T-helper 1 cell treated with Interleukin-12 subunit alpha and Interleukin-12 subunit beta and Interleukin-4 antibody, amounts not matched to agents 30 μg/mL and 1 μg/mL, for 36 hours (primary cell): ENCODE results near the gene RPL5.

Source experiments
- H3K27ac Mint-ChIP-seq: one replicate; pipeline ENCODE4 v1.8.0; 2021; ENCODE audit warnings: mild to moderate bottlenecking, mixed read lengths
- H3K27me3 Mint-ChIP-seq: one replicate; pipeline ENCODE4 v1.8.0; 2021; ENCODE audit warnings: low read depth, mixed read lengths
- H3K36me3 Mint-ChIP-seq: one replicate; pipeline ENCODE4 v1.8.0; 2021; ENCODE audit warnings: low read depth, mixed read lengths
- H3K4me1 Mint-ChIP-seq: one replicate; pipeline ENCODE4 v1.8.0; 2021; ENCODE audit warnings: low read depth, mixed read lengths
- H3K4me3 Mint-ChIP-seq: one replicate; pipeline ENCODE4 v1.8.0; 2021; ENCODE audit warnings: mild to moderate bottlenecking, moderate library complexity, mixed read lengths
- H3K9me3 Mint-ChIP-seq: one replicate; pipeline ENCODE4 v1.8.0; 2021; ENCODE audit warnings: mixed read lengths

Gene RPL5

DNA sequence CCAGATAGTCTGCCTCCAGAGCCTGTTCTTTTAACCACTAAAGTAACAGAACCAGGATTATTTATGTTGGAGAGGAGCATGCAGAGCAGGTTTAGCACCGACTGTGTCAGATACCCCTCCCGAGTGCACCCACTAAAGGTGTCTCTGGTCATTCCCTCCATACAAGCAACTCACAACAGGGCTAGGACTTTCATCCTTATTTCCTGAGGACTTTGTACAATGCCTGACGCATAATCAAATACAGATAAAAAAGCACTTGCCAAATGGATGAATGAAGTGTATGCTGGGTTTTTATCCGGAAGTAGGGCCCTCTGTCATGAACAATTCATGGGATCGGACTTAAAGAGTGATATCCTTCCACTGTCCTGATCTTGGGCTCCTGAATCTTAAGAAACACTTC lies 26.0 kb downstream of the RPL5 start:
- H3K4me3 Mint-ChIP-seq: no peak overlapping the region
- no peaks in the 10 kb centered on the region for H3K27me3 Mint-ChIP-seq
- no peak overlapping the region for H3K27ac Mint-ChIP-seq
- H3K36me3 Mint-ChIP-seq: peaks cover 11% of the 10 kb centered on the region
- H3K9me3 Mint-ChIP-seq: peaks cover 8% of the 10 kb centered on the region
- peaks cover 20% of the 10 kb centered on the region for H3K4me1 Mint-ChIP-seq

DNA sequence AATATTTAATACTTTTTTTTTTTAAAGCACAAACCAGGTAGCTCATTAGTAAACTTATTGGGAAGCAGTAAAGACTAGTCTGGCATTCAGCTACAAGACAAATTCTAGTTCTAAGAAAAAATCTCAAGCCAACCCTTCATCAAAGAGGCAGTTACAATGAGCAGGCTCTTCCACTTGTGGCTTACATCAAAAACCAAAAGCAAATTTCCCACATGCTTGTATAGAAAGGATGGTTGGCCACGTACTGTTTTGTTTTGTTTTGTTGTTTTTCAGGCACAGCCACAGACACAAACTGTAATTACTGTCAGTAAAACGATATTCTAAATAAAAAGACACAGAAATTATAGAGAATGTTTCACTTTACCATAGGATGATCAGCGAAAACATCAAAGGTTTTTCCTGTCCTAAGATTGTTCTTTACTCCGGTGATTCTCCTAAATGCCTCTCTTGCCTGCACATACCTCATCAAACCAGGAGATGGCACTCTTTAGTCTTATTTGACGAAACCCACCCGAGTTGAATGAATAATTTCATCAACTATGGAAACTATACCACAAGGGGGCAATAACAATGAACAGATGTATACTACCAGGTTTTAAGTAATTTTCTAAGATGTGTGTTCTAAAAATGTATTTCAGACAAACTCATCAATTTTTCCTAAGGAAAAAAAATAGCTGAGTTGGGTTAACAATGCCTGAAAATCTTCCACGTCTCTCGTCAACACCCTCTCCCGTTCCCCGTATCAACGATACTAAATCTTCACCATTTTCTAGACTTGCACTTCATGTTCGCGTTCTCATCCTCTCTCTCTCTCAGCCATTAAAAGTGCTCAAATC lies 26.9 kb downstream of the RPL5 start:
- Mint-ChIP-seq H3K36me3 (peaks cover 11% of the 10 kb centered on the region), H3K27me3 (no peaks in the 10 kb centered on the region), H3K27ac (peak overlapping the region; percentile 34), H3K9me3 (peaks cover 8% of the 10 kb centered on the region), H3K4me3 (peak overlapping the region; percentile 69), H3K4me1 (peaks cover 20% of the 10 kb centered on the region)

DNA sequence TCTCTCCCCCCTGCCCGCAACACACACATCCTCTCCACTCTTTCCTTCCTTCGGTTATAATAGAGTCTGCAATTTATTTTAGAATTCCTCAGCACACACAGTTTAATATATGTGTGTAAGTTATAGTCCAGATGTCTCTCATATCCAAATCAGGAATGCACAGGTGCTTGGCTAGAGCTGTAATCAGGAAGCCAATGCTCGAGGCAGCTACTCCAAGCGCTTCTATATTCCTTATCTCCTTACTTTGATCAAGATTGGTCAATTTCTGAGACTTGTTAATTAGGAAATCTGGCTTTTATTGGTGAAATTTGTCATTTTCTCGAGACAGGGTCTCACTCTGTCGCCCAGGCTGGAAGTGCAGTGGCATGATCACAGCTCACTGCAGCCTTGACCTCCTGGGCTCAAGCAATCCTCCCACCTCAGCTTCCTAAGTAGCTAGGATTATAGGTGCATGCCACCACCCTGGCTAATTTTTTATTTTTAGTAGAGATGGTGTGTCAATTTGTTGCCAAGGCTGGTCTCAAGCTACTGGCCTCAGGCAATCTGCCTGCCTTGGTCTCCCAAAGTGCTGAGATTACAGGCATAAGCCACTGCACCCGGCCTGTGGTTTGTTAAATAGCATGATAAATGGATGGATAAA lies 27.7 kb downstream of the RPL5 start:
- Mint-ChIP-seq H3K27ac (peak overlapping the region; percentile 34), H3K9me3 (peaks cover 7% of the 10 kb centered on the region), H3K4me1 (peaks cover 17% of the 10 kb centered on the region), H3K36me3 (peaks cover 9% of the 10 kb centered on the region), H3K27me3 (no peaks in the 10 kb centered on the region), H3K4me3 (peak overlapping the region; percentile 69)

DNA sequence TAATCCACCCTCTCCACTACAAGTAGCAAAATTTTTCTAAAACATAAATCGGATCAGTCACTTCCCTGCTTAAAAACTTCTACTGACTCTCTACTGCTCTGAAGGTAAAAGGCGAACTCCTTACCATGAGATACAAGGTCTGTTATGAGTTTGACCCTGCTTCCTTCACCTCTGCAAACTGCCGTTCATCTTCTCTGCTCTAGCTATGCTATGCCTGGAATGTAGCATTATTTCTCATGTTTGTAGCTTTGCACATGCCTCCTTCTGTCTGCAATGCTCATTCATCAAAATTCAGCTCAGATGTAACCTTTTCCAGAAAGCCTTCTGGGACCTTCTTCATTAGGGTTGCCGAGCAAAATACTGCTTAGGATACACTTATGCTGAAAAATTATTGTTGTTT lies 30.8 kb downstream of the RPL5 start:
- Mint-ChIP-seq H3K27ac (no peak overlapping the region), H3K27me3 (no peaks in the 10 kb centered on the region), H3K4me3 (no peak overlapping the region), H3K36me3 (peaks cover 7% of the 10 kb centered on the region), H3K9me3 (no peaks in the 10 kb centered on the region), H3K4me1 (peaks cover 13% of the 10 kb centered on the region)

DNA sequence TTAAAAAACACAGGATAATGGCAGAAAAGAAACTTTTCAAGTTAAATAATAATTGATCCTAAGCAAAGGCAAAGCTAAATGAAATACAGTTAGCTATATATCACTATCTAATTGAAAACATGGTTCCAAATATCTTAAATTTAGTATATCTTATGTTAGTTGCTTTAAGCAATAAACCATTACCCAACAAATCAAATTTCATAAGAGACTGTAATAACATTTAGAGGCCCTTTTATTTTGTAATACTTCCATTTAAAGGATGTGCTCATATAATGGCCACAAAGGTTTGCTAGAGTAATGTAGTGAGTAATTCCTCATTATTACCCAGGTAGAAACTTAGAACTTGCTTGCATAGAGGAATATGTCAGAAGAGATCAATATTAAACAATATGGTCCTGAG lies 32.3 kb downstream of the RPL5 start:
- peaks cover 7% of the 10 kb centered on the region for H3K36me3 Mint-ChIP-seq
- no peak overlapping the region for H3K27ac Mint-ChIP-seq
- H3K4me1 Mint-ChIP-seq: peaks cover 4% of the 10 kb centered on the region
- no peaks in the 10 kb centered on the region for H3K9me3 Mint-ChIP-seq
- H3K4me3 Mint-ChIP-seq: no peak overlapping the region
- no peaks in the 10 kb centered on the region for H3K27me3 Mint-ChIP-seq

DNA sequence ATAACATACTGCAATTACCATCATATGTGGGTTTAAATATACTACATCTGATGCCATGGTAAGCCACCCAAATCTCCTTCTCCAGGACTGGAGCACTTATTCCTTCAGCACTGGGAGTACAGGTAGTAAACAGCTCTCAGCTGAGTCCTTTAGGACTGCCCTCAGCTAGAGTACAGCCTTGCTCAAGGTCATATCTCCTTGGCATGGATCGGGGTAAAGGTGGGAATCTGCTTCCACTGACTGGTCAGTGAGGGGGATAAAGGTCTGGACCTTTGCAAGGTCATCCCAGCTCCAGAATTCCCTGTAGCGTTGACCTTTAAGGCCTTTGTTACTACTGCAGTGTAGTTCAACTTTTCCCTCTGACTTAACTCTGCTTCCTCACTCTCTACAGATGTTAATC lies 38.8 kb downstream of the RPL5 start:
- Mint-ChIP-seq H3K36me3 (peaks cover 20% of the 10 kb centered on the region), H3K4me3 (no peak overlapping the region), H3K9me3 (no peaks in the 10 kb centered on the region), H3K4me1 (no peaks in the 10 kb centered on the region), H3K27me3 (no peaks in the 10 kb centered on the region), H3K27ac (no peak overlapping the region)

DNA sequence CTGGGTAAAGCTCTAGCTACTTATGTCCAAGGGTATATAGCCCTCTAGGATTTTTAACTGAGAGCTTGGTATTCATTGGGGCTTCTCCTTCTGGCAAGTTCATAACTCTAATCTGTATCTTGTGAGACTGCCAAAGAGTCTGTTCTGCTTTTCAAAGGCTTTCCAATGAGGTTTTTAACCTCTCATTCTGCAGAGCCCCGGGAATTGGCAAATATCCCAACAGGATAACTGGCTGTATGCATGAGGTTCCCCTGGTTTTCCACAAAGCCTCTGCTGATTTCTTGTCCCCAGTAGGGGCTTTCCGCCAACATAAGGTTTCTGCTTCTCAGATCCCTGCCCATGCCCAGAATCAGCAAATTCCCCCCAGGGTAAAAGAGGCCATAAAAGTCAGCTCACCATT lies 40.9 kb downstream of the RPL5 start:
- Mint-ChIP-seq H3K9me3 (no peaks in the 10 kb centered on the region), H3K27ac (no peak overlapping the region), H3K4me3 (no peak overlapping the region), H3K27me3 (no peaks in the 10 kb centered on the region), H3K4me1 (peaks cover 8% of the 10 kb centered on the region), H3K36me3 (peaks cover 19% of the 10 kb centered on the region)

DNA sequence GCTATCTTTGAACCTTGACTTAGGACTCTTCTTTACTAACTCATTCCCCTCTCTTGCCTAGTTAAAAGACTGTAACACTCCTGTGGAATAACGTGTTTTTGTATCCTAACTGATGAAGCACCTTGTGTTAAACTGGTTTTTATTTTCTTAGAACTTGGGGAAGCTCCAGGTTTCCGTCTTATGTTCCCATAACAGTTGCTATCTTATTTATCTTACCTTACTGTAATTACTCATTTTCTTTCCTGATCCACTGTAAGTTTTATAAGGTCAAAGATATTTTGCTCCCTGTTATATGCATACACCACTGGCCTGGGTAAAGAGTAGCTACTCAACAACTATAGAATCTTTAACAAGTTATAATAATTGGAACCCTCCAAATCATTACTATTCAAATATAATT lies 43.1 kb downstream of the RPL5 start:
- peaks cover 19% of the 10 kb centered on the region for H3K36me3 Mint-ChIP-seq
- H3K9me3 Mint-ChIP-seq: no peaks in the 10 kb centered on the region
- H3K4me3 Mint-ChIP-seq: no peak overlapping the region
- no peak overlapping the region for H3K27ac Mint-ChIP-seq
- peaks cover 13% of the 10 kb centered on the region for H3K4me1 Mint-ChIP-seq
- no peaks in the 10 kb centered on the region for H3K27me3 Mint-ChIP-seq

DNA sequence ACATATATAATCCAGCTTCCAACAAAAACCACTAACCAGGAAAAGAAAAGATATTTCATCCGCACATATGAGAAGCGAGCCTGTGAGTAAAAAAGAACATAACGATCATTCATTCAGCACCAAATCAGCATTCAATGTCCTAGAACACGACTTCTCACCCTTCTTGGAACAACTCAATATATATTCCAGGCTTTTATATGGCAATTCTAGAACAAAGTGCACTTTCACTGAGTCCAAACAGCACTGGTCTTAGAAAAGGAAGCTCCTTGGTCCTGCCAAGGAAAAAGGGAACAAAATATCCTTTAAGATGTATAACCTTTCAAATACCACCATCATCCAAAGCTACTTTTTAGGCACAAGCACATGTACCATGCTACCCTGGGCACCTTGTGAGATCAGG lies 44.5 kb downstream of the RPL5 start:
- H3K9me3 Mint-ChIP-seq: no peaks in the 10 kb centered on the region
- H3K4me1 Mint-ChIP-seq: peaks cover 13% of the 10 kb centered on the region
- H3K27ac Mint-ChIP-seq: no peak overlapping the region
- H3K4me3 Mint-ChIP-seq: no peak overlapping the region
- peaks cover 19% of the 10 kb centered on the region for H3K36me3 Mint-ChIP-seq
- H3K27me3 Mint-ChIP-seq: no peaks in the 10 kb centered on the region

DNA sequence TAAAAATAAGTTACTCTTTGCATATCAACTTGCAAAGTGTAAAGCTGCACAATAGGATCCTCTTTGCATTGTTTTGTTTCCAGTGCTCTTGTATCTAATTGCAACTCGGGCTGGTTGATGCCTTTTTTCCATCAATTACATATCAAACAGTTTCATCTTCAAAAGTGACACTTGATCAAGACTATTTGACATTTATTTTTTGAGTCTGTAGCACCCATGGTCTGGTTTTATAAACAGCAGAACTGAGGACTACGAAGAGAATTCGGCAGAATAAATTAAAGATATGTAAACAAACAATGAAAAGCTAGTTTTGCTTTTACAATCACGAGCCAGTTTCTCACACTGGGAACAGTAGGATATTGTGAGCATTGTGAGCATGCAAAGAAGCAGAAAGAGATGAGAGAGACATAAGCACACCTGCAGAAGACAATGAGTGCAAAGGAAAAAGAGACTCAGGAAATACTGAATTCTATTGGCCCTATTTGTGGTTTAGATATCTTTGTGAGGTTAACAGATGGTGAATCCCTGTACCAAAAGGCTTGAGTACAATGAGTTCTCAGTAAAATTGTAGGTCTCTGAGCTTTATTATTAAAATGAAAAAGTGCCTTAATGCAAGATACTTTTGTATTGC lies 45.4 kb downstream of the RPL5 start:
- no peak overlapping the region for H3K27ac Mint-ChIP-seq
- peaks cover 19% of the 10 kb centered on the region for H3K36me3 Mint-ChIP-seq
- no peaks in the 10 kb centered on the region for H3K9me3 Mint-ChIP-seq
- H3K4me1 Mint-ChIP-seq: peaks cover 14% of the 10 kb centered on the region
- no peaks in the 10 kb centered on the region for H3K27me3 Mint-ChIP-seq
- peak overlapping the region; percentile 76 for H3K4me3 Mint-ChIP-seq

DNA sequence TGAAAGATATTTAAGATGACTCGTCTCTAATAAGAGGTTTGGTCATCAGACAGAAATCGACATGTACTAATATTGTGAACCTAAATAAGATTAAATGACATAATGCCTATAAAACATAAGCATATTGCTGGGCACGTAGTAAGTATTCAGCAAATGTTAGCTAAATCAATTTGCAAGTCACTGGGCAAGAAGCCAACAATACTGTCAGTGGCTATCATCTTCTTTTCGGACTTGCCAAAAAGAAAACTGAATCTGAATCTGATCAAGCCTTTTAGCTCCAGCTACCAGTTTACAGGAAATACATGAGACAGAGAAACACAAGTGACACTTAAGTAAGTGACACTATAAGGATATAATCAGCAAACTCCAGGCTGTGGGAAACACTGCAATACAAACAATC lies 46.0 kb downstream of the RPL5 start:
- Mint-ChIP-seq H3K36me3 (peaks cover 17% of the 10 kb centered on the region), H3K4me1 (peaks cover 19% of the 10 kb centered on the region), H3K9me3 (no peaks in the 10 kb centered on the region), H3K4me3 (peak overlapping the region; percentile 50), H3K27me3 (no peaks in the 10 kb centered on the region), H3K27ac (peak overlapping the region; percentile 61)

DNA sequence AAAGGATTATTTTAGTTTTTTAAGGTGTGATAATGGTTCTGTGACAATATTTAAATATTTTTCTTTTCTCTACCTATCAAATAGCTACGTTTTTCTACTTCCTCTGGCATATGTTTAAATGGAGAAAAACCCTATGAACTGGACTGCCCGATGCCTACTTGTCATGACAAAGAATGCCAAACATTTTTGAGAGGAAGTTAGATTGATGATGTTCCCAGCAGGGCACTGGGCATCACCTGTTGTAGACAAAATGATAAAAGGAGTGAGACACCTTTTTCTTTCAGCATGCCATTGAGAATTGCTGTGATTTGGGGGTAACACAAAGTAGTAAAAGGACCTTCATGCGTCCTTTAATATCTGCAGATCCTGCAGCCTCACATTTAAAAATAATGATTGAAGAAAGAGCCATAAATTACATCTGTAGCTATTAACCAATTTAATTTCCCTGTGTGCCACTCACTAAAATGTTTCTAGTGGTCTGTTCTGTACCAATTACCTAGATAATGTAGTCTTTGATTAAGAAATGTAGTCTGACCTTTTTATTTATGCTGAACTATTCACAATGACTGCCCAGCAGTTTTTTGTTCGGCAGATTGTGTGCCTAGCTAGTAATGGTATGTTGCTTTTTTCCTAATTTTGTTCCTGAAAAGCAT lies 47.6 kb downstream of the RPL5 start:
- peaks cover 13% of the 10 kb centered on the region for H3K36me3 Mint-ChIP-seq
- peaks cover 28% of the 10 kb centered on the region for H3K4me1 Mint-ChIP-seq
- H3K27ac Mint-ChIP-seq: no peak overlapping the region
- no peaks in the 10 kb centered on the region for H3K27me3 Mint-ChIP-seq
- H3K9me3 Mint-ChIP-seq: no peaks in the 10 kb centered on the region
- H3K4me3 Mint-ChIP-seq: no peak overlapping the region

DNA sequence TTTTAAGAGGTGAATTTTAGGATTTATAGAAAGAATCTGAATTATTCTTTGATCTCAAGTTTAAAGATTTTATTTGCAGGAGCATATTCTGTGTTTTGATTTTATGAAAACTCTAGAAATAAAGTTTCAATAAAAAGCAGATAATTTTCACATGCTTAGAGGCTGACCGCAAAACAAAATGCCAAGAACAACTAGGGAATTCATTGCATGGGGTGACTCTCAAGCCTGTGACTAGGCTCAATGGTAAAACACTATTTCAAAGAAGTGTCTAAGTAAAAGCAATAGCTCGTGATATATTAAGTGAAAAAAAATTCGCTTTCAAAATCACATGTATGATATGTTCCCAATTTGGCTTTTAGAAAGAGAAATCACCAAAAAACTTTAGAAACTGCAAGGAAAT lies 49.6 kb downstream of the RPL5 start:
- Mint-ChIP-seq H3K4me3 (no peak overlapping the region), H3K4me1 (peaks cover 28% of the 10 kb centered on the region), H3K9me3 (no peaks in the 10 kb centered on the region)

DNA sequence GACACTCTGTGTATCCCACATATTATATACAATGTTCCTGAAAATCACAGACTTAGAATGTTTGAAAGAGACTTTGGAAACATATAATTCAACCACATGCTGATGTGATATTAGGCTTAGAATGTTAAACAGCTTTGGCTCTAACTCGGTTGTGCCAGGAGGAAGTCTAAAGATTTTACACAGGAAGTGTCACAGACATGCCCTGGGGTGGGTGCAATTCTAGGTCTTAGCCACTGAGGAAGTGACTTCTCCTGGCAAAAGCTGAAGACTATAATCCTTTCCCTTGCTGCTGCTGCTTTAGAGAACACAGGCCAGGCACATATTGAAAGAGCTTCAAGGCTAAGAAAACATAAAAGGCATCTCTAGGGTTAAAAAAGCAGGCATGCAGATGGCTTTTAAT lies 51.0 kb downstream of the RPL5 start:
- peaks cover 19% of the 10 kb centered on the region for H3K4me1 Mint-ChIP-seq

More for the DNA sequence above, 49.6 kb downstream of the RPL5 start:
- Mint-ChIP-seq H3K27ac (no peak overlapping the region), H3K27me3 (no peaks in the 10 kb centered on the region), H3K36me3 (peaks cover 4% of the 10 kb centered on the region)

More for the DNA sequence above, 51.0 kb downstream of the RPL5 start:
- Mint-ChIP-seq H3K36me3 (peaks cover 2% of the 10 kb centered on the region), H3K27ac (peak overlapping the region; percentile 32), H3K4me3 (peak overlapping the region; percentile 22), H3K9me3 (no peaks in the 10 kb centered on the region), H3K27me3 (no peaks in the 10 kb centered on the region)
